Neutrophil (primary cell): ENCODE results near the gene LCA5.

Experiments
- H3K27ac ChIP-seq: fragments of 200-600 bp; sonication (generic); 2 replicates; pipeline ENCODE4 v1.5.1; 2016; ENCODE audit warnings: mild to moderate bottlenecking, moderate library complexity
- H3K27me3 ChIP-seq: fragments of 200-600 bp; sonication (generic); 2 replicates; pipeline ENCODE4 v1.6.0; 2016; ENCODE audit warnings: mild to moderate bottlenecking
- H3K36me3 ChIP-seq: fragments of 200-600 bp; sonication (generic); 2 replicates; pipeline ENCODE4 v1.5.1; 2017
- H3K4me1 ChIP-seq, 2 experiments: fragments of 200-600 bp in 1 of 2; sonication (generic) in 1 of 2; 1 replicate in 1 of 2; 2 replicates in 1 of 2; pipeline versions ENCODE4 v1.5.1 to v1.6.1; 2013 to 2016; ENCODE audit warnings: low read depth in 1 of 2, low read length in 1 of 2, mild to moderate bottlenecking in 1 of 2, moderate library complexity in 1 of 2; ENCODE audit not compliant: control insufficient read depth in 1 of 2, insufficient read depth in 1 of 2
- H3K4me3 ChIP-seq, 2 experiments: fragments of 200-600 bp in 1 of 2; sonication (generic) in 1 of 2; 1 replicate in 1 of 2; 2 replicates in 1 of 2; pipeline ENCODE4 v1.5.1; 2013 to 2016; ENCODE audit warnings: low read depth in 1 of 2, low read length in 1 of 2, mild to moderate bottlenecking in 1 of 2, moderate library complexity in 1 of 2
- H3K9me3 ChIP-seq: fragments of 200-600 bp; sonication (generic); 2 replicates; pipeline ENCODE4 v1.5.1; 2016
- CTCF ChIP-seq: fragments of 200-600 bp; sonication (generic); IDR thresholded peaks from 2 replicates; pipeline ENCODE4 v1.5.1; 2016; ENCODE audit warnings: antibody characterized with exemption

Gene LCA5

GRCh38 chr6:79469376-79470246 lies 67.6 kb downstream of the LCA5 start:
- Histone ChIP-seq H3K36me3 (no peaks in the 10 kb centered on the region), H3K4me3 (no peak overlapping the region), H3K27me3 (no peaks in the 10 kb centered on the region), H3K9me3 (no peaks in the 10 kb centered on the region), H3K27ac (no peak overlapping the region), H3K4me1 (no peaks in the 10 kb centered on the region)
- TF ChIP-seq CTCF, result no peak

DNA sequence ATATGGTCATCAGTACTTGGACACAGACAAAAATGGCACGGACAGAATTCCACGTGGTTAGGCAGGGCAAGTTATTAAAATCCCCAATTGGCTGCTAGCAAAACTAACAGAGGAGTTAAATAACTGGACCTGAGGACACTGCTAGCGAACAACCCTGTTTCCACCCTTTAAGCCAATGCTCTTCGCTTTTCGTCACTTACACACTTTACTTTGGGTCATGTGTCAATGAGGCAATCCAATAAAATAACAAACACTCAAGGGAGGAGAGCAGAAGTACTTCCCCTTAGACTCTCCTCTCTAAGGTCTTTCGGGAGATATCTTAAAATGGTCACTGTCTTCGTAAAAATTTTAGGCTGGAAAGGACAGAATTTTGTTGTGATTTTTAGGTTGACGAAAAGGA lies 68.6 kb downstream of the LCA5 start:
- no peaks in the 10 kb centered on the region for H3K9me3 ChIP-seq
- no peaks in the 10 kb centered on the region for H3K27me3 ChIP-seq
- no peaks in the 10 kb centered on the region for H3K36me3 ChIP-seq
- TF ChIP-seq CTCF, result no peak
- no peaks in the 10 kb centered on the region for H3K4me1 ChIP-seq
- H3K27ac ChIP-seq, result no peak overlapping the region
- H3K4me3 ChIP-seq, result no peak overlapping the region

GRCh38 chr6:79468116-79468515 lies 69.1 kb downstream of the LCA5 start:
- H3K9me3 ChIP-seq, result no peaks in the 10 kb centered on the region
- H3K27me3 ChIP-seq, result no peaks in the 10 kb centered on the region
- no peaks in the 10 kb centered on the region for H3K4me1 ChIP-seq
- H3K36me3 ChIP-seq, result no peaks in the 10 kb centered on the region
- H3K4me3 ChIP-seq, result no peak overlapping the region
- TF ChIP-seq CTCF, result no peak
- H3K27ac ChIP-seq, result no peak overlapping the region

- no peaks in the 10 kb centered on the region for H3K4me1 ChIP-seq
- no peaks in the 10 kb centered on the region for H3K36me3 ChIP-seq
- no peak for TF ChIP-seq CTCF
- H3K9me3 ChIP-seq, result no peaks in the 10 kb centered on the region
- no peak overlapping the region for H3K27ac ChIP-seq
- H3K27me3 ChIP-seq, result no peaks in the 10 kb centered on the region
- no peak overlapping the region for H3K4me3 ChIP-seq
Measured at GRCh38 chr6:79467716-79468115, 69.5 kb downstream of the LCA5 start.

GRCh38 chr6:79466207-79466834 lies 70.9 kb downstream of the LCA5 start:
- TF ChIP-seq CTCF, result no peak
- no peaks in the 10 kb centered on the region for H3K4me1 ChIP-seq
- H3K27me3 ChIP-seq, result no peaks in the 10 kb centered on the region
- H3K9me3 ChIP-seq, result no peaks in the 10 kb centered on the region
- no peak overlapping the region for H3K27ac ChIP-seq
- no peak overlapping the region for H3K4me3 ChIP-seq
- H3K36me3 ChIP-seq, result no peaks in the 10 kb centered on the region
